ENCODE measurements around the gene MYH11.

DNA sequence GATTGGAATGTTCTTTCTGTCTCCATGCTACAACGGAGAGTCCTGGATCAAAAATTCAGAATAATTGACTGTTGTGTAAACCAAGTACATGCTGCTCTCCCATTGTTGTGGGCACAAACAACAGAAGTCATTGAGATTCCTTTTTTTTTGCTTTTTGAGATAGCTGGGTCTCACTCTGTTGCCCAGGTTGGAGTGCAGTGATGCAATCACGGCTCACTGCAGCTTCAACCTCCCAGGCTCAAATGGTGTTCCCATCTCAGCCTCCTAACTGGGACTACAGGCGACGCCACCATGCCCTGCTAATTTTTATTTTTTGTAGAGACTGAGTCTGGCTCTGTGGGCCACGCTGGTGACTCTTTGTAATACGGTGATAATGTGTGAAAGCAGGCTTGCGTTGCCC is 182.3 kb downstream of the MYH11 start:
- TF ChIP-seq, protein P1, sequence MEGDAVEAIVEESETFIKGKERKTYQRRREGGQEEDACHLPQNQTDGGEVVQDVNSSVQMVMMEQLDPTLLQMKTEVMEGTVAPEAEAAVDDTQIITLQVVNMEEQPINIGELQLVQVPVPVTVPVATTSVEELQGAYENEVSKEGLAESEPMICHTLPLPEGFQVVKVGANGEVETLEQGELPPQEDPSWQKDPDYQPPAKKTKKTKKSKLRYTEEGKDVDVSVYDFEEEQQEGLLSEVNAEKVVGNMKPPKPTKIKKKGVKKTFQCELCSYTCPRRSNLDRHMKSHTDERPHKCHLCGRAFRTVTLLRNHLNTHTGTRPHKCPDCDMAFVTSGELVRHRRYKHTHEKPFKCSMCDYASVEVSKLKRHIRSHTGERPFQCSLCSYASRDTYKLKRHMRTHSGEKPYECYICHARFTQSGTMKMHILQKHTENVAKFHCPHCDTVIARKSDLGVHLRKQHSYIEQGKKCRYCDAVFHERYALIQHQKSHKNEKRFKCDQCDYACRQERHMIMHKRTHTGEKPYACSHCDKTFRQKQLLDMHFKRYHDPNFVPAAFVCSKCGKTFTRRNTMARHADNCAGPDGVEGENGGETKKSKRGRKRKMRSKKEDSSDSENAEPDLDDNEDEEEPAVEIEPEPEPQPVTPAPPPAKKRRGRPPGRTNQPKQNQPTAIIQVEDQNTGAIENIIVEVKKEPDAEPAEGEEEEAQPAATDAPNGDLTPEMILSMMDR (IDR thresholded peaks at IDR 0.05; ENCODE audit: low read depth, low read length) = no peak
- no peak for TF ChIP-seq EZH2phosphoT487 (IDR thresholded peaks at IDR 0.05; ENCODE audit: low read depth)
